NCI-H2081 treated with DMSO at 0.1 percent for 48 hours (cell line): Measurements from ENCODE around the gene COBLL1.
A peak's percentile ranks its signal among the peaks of the same experiment; 100 is the strongest.
"Not testable (repeated sequence)": the region's sequence is repeated elsewhere in the genome, so short reads cannot be mapped to it uniquely, and the experiment has no call there.

Experiments used
- DNase-seq: peaks from one replicate; lab custom pipeline; 2025; lab: John Stamatoyannopoulos, UW

COBLL1 gene

DNA sequence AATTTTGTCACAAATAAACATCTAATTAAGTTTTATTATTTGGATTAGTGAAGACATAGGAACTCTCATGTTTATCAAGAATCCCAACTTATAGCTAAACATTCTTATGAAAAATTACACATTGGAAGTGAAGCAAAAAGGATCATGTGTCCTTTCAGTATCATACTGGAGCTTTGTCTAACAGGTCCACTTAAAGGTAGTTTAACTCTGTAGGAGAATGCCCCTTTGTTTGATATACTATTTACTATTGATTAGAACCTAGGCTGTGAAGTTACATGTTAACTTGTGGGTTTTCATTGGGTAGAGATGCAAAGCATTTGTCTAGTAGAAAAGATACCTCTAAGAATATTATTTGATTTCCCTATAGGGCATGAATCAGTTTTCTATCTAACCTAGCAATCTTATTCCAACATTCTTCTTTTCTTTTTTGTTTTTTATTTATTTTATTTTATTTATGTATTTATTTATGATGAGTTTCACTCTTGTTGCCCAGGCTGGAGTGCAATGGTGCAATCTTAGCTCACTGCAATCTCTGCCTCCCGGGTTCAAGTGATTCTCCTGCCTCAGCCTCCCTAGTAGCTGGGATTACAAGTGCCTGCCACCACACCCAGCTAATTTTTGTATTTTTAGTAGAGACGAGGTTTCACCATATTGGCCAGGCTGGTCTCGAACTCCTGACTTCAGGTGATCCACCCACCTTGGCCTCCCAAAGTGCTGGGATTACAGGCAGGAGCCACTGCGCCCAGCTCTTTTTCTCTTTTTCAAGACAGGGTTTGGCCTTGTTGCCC is 18.5 kb upstream of the COBLL1 start:
- not testable (repeated sequence) for DNase-seq

DNA sequence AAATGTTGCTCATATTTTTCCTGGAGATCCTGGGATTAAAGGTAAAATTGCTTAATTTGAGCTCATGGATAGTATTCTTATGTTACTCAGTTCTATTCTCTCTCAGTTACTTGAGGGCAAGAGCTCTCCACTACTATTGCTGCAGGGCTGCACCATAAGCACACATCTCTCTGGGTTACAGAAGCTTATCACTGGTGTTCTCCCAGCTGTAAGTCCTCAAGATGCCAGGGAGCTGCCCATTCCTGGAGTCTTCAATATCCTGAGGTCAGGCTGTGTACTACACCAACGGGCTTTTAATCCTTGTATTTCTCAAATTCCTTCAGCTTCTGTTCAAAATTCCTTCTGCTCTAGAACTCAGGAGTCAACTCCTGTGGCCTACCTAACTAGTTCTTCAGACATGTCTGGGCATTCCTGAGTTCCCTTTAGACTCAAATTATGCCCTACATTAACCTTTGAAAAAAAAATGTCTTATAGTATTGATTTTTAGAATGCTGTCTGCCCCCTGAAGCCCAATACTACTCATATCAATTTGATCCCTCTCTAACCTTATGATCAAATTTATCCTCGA is 17.7 kb upstream of the COBLL1 start:
- no peak for DNase-seq

DNA sequence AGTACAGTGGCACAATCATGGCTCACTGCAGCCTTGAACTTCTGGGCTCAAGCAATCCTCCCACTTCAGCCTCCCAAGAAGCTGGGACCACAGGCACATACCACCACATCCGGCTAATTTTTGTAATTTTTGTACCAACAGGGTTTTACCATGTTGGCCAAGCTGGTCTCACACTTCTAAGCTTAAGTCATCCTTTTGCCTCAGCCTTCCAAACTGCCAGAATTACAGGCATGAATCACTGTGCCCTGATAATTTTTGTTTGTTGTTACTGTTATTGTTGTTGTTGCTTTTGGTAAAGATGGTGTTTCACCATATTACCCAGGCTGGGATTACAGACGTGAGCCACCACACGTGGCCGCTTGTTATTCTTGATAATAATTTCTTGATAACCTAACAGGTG is 10.5 kb upstream of the COBLL1 start:
- no peak for DNase-seq

DNA sequence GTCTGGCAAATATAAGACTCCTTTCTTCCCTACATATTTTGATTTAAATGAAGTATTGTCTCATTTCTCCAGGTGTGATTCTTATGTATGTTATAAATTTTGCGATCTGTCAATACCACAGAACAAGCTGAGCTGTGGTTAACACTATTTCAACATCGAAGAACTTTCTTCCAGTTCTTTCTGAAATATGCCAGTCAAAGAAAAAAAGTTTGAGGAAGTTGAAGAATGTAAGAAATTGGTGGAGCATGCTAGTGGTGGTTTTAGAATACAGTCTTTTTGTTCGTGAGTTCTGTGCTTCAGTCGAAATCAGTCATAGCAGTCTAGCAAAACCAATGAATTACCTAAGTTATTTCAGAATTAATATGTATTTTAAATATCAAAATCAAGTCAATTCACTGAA is 8.6 kb upstream of the COBLL1 start:
- DNase-seq: no peak

DNA sequence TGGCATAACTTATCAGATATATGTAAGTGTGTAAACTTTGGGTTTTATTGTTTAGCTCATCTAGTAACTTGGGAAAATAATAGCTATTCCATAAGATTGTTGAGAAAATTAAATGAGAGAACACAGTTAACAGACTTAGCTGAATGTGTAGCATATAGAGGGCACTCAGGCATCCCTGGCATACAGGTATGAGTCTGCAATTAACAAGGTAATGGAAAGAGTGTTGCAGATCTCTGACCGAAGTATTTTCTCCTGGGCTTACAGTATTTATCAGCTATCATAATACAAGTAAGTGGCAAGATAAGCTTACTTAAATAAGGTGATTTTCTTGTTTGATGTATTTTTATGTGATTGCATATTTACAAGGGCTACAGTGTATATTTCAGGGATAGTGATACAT is 7.9 kb upstream of the COBLL1 start:
- no peak for DNase-seq

DNA sequence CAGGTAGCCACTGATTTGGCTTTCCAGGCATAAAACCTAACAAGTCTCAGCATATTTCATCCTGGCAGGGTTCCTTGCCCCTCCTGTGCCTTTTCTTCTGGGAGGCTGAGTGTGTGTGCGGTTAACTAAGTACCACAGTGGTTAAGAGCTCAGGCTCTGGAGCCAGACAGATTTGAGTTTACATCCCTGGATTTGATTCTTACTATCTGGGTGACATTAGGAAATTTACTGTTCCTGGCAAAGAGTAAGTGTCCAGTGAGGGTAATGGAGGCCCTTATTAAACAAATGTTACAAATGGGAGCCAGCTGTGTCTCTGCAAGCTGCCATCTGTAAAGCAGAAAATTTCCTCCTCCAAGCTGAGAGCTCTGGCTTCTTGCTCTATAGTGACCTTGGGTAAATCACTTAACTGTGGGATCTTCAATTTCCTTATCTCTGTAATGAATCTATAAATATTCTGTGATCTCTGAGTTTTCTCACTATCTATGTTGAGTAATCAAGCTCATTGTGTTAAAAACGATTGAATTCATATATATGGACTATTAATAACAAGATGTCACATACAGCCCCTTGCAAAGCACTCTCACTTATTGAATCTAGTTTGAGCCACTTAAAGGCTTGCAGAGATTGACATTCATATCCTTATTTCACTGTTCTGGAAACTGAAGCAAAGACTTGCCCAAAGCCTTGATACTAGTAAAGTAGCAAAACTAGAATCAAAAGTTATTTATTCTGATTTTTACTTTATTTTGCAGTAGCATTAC is 6.5 kb upstream of the COBLL1 start:
- DNase-seq: no peak

DNA sequence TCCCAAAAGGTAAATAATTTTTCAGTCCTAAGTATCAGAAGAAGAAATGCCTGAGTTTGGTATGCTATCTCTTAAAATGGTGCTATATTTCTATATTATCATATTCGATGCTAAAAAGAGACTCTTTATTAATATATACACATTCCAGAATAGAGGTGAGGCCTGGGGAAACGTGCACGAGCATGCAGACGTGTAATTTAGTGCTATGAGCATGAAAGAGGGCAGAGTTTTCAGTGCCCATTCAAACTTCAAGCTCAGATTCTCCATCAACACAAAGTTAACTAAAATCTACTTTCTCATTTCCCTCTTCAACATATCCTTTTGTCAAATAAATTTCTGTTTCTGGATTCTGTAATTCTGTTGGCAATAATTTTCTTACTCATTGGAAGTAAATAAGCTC is 5.7 kb upstream of the COBLL1 start:
- no peak for DNase-seq

DNA sequence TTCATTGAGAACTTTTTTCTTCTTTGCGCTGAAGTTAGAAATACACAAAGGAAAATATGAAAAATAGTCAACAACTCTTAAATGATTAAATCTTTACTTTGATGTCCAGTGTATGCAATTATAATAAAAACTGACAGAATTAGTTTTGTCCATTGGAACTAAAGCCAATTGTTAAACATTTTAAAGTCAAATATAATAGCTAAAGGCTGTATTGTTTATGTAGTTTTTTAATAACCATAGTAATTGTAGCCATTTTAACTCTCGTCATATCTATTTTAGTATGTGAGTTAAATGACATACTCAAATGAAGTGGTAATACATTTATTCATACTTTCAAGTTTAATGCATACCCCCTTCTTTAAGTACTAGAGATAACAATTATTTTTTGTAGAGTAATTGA is 4.7 kb upstream of the COBLL1 start:
- no peak for DNase-seq

DNA sequence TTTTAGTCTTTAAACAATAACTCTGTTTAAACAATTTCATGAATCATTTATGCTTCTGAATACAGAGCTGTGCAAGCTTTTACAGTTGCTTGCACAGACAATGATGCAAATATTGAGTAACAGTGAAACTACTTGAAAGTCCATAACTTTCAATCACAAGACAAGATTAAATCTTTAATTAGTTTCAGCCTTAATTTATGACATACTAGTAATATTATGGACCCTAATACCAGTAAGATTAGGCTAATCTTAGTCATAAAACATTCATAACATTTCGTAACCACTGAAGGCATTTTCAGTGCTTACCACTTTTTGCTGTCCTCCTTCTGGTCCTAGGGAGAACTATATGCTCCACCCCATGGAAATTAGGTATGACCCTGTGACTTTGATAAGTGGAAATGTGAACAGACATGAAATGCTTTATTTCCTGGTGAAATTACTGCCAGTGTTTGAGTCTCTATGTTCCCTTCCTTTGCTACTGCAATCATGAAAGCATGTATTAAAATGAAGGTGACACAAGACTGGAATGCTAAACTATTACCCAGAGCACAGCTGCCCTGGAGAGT is 1.8 kb upstream of the COBLL1 start:
- no peak for DNase-seq

DNA sequence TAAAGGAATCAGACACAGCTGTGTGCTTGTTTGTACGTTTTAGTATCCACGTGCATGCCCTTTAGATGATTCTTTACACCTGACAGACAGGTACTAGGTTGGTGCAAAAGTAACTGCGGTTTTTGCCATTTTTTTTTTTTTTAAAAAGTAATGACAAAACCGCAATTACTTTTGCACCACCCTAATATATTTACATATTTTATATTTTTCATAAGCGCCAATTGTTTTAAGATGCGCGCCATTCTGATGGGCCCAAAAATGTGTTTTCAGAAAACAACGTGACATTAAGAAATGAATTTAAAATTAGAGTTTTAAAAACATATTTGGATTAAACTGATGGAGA is 972 bp upstream of the COBLL1 start:
- DNase-seq: no peak

DNA sequence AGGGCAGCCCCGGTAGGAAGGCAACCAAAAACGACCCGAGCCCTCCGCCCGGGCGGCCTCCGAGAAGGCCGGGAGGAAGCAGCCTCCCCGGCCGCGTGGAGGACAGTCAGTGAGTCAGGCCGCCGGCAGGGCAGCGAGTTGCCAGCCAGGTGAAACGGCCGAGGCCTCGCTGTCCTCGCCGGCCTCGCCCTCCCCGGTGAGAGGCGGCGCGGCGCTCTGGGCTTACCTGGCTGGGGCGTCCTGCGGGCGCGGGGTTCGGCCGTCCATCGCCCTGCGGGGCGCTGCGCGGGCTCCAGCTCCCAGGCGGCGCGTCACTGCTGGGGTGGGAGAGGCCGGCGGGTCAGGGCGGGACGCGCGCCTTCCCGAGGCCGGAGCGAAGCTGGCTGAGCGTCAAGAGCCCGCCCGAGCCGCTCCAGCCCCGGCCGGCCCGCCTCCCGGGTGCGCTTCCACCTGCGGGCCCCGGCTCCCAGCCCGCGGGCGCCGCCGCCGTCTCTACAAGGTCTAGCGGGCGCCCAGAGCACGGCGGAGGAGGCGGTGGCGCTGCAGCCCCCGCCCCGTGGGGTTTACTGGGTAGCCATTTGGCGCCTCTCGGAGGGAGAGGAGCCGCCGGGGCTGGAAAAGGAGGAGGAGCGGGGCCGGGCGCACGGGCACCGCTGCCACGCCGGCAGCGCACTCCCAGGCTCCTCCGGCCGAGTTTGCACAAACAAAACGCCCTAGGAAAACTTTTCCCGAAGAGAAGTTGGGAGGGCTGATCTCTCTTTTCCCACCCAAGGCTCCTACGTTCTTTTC is 499 bp downstream of the COBLL1 start:
- DNase-seq: no peak

DNA sequence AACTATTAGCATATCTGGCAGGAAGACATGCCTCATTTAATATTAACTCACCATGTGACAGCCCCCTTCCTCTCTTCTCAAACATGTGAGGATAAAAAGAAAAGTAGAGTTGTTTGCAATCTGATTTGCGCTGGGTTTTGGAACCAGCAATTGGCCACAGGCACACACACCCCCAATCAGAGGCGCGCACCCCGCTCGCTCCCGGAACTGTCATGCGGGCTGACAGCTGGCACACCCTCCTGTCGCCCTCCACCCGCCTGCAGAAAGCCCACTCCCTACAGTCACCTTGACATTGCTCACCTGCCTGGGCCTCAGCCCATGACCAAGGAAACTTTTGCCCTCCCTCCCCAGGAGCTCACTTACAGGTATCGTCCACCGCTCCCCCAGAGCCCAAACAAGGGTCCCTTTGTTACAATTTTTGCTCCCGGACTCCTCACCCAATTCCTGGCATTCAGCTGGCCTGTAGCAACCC is 1.1 kb downstream of the COBLL1 start:
- DNase-seq: peak; percentile 20

DNA sequence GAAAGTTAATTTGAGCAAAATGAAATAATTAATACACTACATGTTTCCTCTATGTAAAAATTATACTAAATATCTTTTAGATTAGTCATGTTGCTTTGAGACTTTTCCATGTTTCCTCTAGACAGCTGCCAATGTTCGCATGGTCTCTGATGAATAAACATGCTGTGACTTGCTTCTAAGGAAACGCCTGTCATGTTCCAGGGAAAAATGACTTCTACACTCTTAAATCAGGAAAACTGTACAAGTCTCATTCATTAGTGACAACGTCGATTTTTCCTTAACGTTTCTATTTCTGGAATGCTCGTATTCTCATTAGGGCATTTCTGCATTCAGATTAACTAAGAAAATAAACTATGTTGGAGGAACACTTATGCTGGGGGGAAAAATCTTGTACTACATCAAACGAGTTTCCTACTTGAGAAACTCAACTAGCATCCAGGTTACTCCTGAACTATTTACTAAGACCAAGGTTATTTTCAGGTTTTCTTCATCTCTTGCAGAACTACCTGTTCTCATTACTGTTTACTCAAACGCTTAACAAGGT is 1.6 kb downstream of the COBLL1 start:
- DNase-seq: no peak

DNA sequence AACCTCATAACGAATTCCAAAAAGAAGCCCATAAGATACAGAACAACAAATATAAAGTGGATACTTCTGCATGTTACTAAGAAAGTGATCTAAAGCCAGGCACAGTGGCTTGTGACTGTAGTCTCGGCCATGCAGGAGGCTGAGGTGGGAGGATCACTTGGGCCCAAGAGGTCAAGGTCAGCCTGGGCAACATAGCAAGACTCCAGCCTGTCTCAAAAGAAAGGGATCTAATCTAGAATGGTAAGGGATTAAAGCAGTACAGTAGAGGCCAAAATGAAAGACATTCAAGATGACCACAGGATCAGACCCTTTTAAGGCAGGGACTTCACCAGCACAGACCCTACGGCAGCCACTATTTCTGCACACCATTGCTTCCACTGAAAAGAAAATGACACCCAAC is 3.8 kb downstream of the COBLL1 start:
- DNase-seq: no peak

DNA sequence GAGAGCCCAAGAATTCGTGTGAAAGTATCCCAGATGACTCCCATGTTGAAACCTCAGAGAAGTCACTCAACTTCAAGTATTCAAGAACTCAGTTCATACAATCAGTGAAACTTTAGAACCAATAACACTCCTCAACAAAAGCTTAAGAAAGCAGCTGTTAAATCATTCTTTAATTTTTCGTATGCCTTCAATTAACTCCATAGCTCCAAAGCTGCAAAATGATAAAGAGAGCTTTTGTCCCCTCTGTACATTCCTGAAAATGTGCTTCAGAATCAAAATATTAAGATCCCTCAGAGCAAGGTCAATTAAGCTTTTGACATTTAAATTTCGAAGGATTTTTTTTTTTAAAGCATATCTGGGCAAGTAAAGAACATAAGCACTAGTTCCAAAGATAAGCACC is 4.7 kb downstream of the COBLL1 start:
- DNase-seq: no peak

DNA sequence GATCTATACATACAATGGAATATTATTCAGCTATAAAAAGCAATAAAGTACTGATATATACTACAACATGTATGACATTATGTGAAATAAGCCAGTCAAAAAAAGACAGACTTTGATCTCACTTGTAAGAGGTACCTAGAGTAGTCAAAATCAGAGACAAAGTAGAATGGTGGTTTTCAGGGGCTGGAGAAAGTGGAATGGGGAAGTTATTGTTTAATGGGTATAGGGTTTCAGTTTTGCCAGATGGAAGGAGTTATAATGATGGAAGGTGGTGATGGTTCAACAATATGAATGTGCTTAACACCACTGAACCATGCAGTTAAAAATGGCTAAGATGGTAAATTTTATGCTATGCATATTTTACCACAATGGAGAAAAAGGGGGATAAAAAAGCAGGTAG is 6.3 kb downstream of the COBLL1 start:
- DNase-seq: no peak

DNA sequence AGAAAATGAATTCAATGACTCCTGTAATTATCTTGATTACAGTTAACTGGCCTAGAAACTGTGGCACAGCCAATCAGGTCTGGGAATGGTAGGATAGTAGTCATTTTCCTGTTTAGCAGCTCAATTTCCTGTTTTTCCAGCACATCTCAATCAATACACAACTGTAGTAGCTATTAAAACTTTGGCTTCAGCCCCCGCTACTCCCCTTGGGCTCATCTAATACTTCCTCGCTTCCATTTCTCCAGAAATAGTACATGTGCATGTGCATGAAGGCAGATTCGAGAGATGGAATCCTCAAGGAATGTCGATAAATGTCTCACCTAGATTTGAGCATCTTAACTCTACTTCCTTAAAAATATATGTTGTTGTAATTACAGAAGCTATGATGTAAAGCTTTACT is 9.7 kb downstream of the COBLL1 start:
- DNase-seq: no peak

DNA sequence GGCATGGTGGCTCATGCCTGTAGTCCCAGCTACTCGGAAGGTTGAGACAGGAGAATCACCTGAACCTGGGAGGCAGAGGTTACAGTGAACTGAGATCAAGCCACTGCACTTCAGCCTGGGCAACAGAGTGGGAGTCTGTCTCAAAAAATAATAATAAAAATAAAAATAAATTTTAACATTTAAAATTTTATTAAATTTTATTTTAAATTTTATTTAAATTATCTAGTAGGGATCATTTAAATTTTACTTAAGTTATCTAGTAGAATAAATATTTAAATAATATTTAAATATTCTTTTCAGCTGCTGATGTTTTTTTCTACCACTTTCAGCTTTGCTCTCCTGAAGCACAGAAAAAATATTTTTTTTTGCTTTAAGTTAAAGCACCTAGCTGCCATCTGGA is 10.4 kb downstream of the COBLL1 start:
- DNase-seq: no peak

DNA sequence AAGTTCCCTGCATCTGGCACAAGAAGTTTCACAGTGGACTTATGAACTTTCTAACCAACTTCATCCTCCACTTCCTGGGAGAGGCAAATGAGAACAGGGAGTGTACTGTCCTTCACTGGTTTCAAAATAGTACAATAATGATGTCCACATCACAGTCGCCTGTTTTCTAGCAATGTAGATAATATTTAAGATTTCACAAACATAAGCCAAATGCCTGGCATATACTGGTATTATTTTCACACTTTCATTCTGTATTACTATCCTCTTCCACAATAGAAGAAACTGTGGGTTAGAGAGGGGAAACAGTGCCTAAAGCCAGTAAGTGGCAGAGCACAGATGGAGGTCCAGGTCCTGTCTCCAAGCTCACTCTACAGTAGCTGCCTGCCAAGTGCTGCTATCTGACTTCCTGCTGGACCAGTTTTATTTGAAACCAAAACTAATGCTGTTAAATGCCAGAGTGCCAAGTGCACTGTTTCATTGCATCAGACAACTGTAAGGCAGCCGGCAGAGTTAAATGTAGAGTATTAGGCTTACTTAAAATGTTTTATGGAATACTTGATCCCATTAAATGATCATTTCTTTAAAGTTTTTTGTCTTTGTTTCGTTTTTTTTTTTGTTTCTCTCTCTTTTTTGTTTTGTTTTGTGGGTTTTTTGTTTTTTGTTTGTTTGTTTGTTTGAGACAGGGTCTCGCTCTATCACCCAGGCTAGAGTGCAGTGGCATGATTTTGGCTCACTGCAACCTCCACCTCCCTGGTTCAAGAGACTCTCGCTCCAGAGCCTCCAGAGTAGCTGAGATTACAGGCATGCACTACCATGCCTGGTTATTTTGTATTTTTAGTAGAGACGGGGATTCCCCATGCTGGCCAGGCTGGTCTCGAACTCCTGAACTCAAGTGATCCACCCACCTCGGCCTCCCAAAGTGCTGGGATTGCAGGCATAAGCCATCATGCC is 15.1 kb downstream of the COBLL1 start:
- no peak for DNase-seq

DNA sequence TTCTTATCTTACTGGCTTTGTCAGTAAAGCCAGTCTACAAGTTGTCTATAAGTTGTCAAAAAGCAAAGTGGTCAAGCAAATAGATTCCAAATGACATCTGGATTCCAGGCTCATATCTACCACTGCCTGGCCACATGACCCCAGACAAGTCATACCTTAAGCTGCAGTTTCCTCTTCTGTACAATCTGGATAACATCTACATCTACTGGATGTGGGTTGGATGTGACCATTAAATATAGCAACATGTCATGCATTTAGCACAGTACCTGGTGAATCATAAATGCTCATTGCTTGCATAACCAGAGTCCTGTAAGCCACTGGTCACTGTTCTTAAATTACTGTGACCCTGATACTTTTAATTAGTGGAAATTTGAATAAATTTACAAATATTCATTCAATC is 16.8 kb downstream of the COBLL1 start:
- DNase-seq: no peak

DNA sequence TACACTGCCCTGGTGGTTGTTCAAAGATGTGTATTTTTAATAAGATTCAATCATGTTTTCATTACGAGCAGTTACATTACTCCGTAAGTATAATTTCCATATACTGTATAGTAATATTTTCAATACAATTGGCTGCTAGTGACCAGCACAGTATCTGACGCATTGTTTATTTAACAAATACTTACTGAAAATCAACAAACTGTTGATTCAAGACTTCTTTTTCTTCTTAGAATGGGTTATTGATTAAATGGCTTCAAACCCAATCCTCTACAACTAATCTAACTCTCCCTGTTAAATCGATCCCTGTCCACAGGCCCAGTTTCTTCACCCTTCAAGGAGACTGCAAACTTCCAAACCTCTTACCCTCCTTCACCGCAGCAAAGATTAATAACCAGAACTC is 18.5 kb downstream of the COBLL1 start:
- no peak for DNase-seq
